Transverse colon (tissue), 4 donors: ENCODE measurements around the gene ACACA.

ENCODE experiments used
- CTCF ChIP-seq, 5 experiments: fragments of 200-600 bp in 3 of 5; fragments of 450-650 bp in 2 of 5; sonication (generic) in 3 of 5; IDR thresholded peaks; 1 replicate in 2 of 5; 2 replicates in 3 of 5; pipeline ENCODE4 v1.5.1; 2016 to 2017; ENCODE audit warnings: antibody characterized with exemption in 5 of 5, inconsistent platforms in 3 of 5, mild to moderate bottlenecking in 2 of 5, moderate library complexity in 1 of 5
- EP300 ChIP-seq: sonication (generic); formaldehyde crosslinking; IDR thresholded peaks from one replicate; pipeline ENCODE4 v1.6.1; 2017; ENCODE audit warnings: antibody characterized with exemption, low read depth
- POLR2AphosphoS5 ChIP-seq, 3 donors: sonication (generic); formaldehyde crosslinking; IDR thresholded peaks; one replicate each; pipeline ENCODE4 v1.6.1; 2016; ENCODE audit warnings: antibody characterized with exemption in 3 of 3

DNA sequence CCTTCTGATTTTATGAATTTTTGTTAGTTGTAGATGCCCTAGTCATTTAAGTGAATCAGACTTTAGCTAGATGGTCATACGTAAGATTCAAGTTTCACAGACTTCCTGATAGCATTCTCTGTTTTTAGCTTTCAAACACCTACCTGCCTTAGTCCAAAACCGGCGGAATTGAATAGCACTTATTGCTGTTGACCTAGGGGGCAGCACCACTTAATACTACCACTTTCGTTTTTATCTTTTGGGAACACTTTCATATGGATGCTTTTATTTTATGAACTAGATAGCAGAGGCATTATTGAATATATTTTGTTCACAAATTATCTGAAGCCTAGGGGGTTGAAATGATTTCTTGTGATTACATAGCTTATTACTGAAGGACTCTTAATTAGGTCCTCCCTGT, 31.5 kb upstream of the ACACA start:
- TF ChIP-seq POLR2AphosphoS5 (IDR thresholded peaks at IDR 0.05) (no peak), EP300 (no peak), CTCF (IDR thresholded peaks at IDR 0.05) (no peak)
